Measurements from ENCODE around the gene SPTBN5. TPM values are rescaled to one million over a fixed set of nuclear protein-coding genes. Genes with fewer than 3 reads are reported as not detected.

The SPTBN5 gene
- total RNA-seq, 2 donors from 2014 or later: 0.55 to 1.4 TPM

GRCh38 chr15:41805711-41806110 is 88.1 kb downstream of the SPTBN5 start:
- Mint-ChIP-seq H3K36me3 (peaks cover under 1 to 6% of the 10 kb centered on the region in 2 donors), H3K9me3 (no peaks in the 10 kb centered on the region), H3K27ac (peak overlapping the region; percentile 19 to 47)
- DNase-seq (ENCODE audit: low spot score in 2 of 2) (no peak), ATAC-seq (no peak)

- ATAC-seq: no peak
- no peaks in the 10 kb centered on the region for H3K9me3 Mint-ChIP-seq
These were observed 88.8 kb downstream of the SPTBN5 start for GRCh38 chr15:41804916-41805666.

GRCh38 chr15:41804361-41804760 is 89.5 kb downstream of the SPTBN5 start:
- peaks cover 7 to 8% of the 10 kb centered on the region in 2 donors for H3K36me3 Mint-ChIP-seq
- no peaks in the 10 kb centered on the region for H3K9me3 Mint-ChIP-seq
- ATAC-seq (no peak), DNase-seq (ENCODE audit: low spot score in 2 of 2) (no peak)
- H3K27ac Mint-ChIP-seq: peak overlapping the region; percentile 72 to 93

More at GRCh38 chr15:41804916-41805666, 88.8 kb downstream of the SPTBN5 start:
- peaks cover 7 to 8% of the 10 kb centered on the region in 2 donors for H3K36me3 Mint-ChIP-seq
- DNase-seq (ENCODE audit: low spot score in 2 of 2): no peak
- H3K27ac Mint-ChIP-seq: peak overlapping the region; percentile 72 to 93

GRCh38 chr15:41801850-41802455 is 91.9 kb downstream of the SPTBN5 start:
- H3K27ac Mint-ChIP-seq: no peak overlapping the region
- H3K36me3 Mint-ChIP-seq: peaks cover 7 to 8% of the 10 kb centered on the region in 2 donors
- DNase-seq (ENCODE audit: low spot score in 2 of 2) (no peak), ATAC-seq (peak in 1 of 2 donors; percentile 64)
- H3K9me3 Mint-ChIP-seq: no peaks in the 10 kb centered on the region

- Mint-ChIP-seq H3K9me3 (no peaks in the 10 kb centered on the region), H3K27ac (no peak overlapping the region), H3K36me3 (peaks cover 7 to 8% of the 10 kb centered on the region in 2 donors)
- ATAC-seq (no peak), DNase-seq (ENCODE audit: low spot score in 2 of 2) (no peak)
These were observed 92.7 kb downstream of the SPTBN5 start for GRCh38 chr15:41801185-41801584.

GRCh38 chr15:41799488-41799805 is 94.4 kb downstream of the SPTBN5 start:
- Mint-ChIP-seq H3K9me3 (no peaks in the 10 kb centered on the region), H3K27ac (peak overlapping the region in 1 of 2 donors; percentile 47), H3K36me3 (peaks cover 7 to 8% of the 10 kb centered on the region in 2 donors)
- no peak for ATAC-seq
- no peak for DNase-seq (ENCODE audit: low spot score in 2 of 2)

- DNase-seq (ENCODE audit: low spot score in 2 of 2) (no peak), ATAC-seq (peak in 1 of 2 donors; percentile 63)
- no peaks in the 10 kb centered on the region for H3K9me3 Mint-ChIP-seq
- peaks cover 7 to 8% of the 10 kb centered on the region in 2 donors for H3K36me3 Mint-ChIP-seq
- peak overlapping the region in 1 of 2 donors; percentile 17 for H3K27ac Mint-ChIP-seq
These were observed 95.0 kb downstream of the SPTBN5 start for GRCh38 chr15:41798607-41799487.

Other genes with a start within 250 kb of the SPTBN5 start
- gene MGA, start 233.6 kb downstream of the SPTBN5 start, total RNA-seq: 10 to 100 TPM; 25.7 to 36.2 TPM
- gene MAPKBP1, start 119.6 kb downstream of the SPTBN5 start, total RNA-seq: 10 to 100 TPM; 31.0 to 31.3 TPM
- gene JMJD7, start 66.0 kb downstream of the SPTBN5 start, total RNA-seq: 10 to 100 TPM; 13.5 to 17.7 TPM
- gene PLA2G4B, start 55.2 kb downstream of the SPTBN5 start, total RNA-seq: 1 to 10 TPM; 8.3 to 9.4 TPM
- gene EHD4, start 78.5 kb upstream of the SPTBN5 start, total RNA-seq: 10 to 100 TPM; 25.3 to 60.0 TPM
- not detected for gene PLA2G4E, start 127.0 kb upstream of the SPTBN5 start, total RNA-seq
- not detected for gene PLA2G4D, start 200.5 kb upstream of the SPTBN5 start, total RNA-seq

Data from activated naive CD4-positive, alpha-beta T cell treated with anti-CD3 and anti-CD28 coated beads, Interleukin-2, amount 50 U/mL, for 72 hours (primary cell).